SU-DHL-6 (cell line): ENCODE results near the gene CAPN9.

ENCODE experiments used
- H2AFZ ChIP-seq: fragments of 200-600 bp; sonication (generic); 2 replicates; pipeline ENCODE4 v1.6.1; 2014; ENCODE audit warnings: low read depth, mild to moderate bottlenecking, moderate library complexity, mixed read lengths, antibody characterized with exemption, low read length; ENCODE audit not compliant: severe bottlenecking
- H3F3A ChIP-seq: fragments of 200-600 bp; shearing (Covaris generic); 2 replicates; pipeline ENCODE4 v1.6.0; 2016; ENCODE audit warnings: antibody characterized with exemption, mild to moderate bottlenecking; ENCODE audit not compliant: insufficient read depth
- H3K27ac ChIP-seq: fragments of 200-600 bp; sonication (generic); 2 replicates; pipeline ENCODE4 v1.5.1; 2016; ENCODE audit warnings: low read depth, mild to moderate bottlenecking, low read length, moderate library complexity, mixed read lengths
- H3K27me3 ChIP-seq: fragments of 200-600 bp; sonication (generic), shearing (Covaris generic); 2 replicates; pipeline ENCODE4 v1.6.0; 2014; ENCODE audit warnings: mild to moderate bottlenecking, low read length
- H3K36me3 ChIP-seq: fragments of 200-600 bp; sonication (generic); 2 replicates; pipeline ENCODE4 v1.6.1; 2014; ENCODE audit warnings: mild to moderate bottlenecking, low read length, mixed read lengths
- H3K4me2 ChIP-seq: fragments of 300-600, 200-600 bp; shearing (Covaris generic), sonication (generic); 2 replicates; pipeline ENCODE4 v1.6.0; 2014; ENCODE audit warnings: low read length, low read depth, mild to moderate bottlenecking; ENCODE audit not compliant: poor library complexity, severe bottlenecking
- H3K4me3 ChIP-seq: fragments of 200-600 bp; sonication (generic); 2 replicates; pipeline ENCODE4 v1.5.1; 2014; ENCODE audit warnings: antibody characterized with exemption, low read length, mild to moderate bottlenecking, mixed read lengths; ENCODE audit not compliant: insufficient read depth, poor library complexity, severe bottlenecking
- H3K79me2 ChIP-seq: fragments of 200-600 bp; sonication (generic); 2 replicates; pipeline ENCODE4 v1.6.1; 2014; ENCODE audit warnings: mild to moderate bottlenecking, low read length, moderate library complexity; ENCODE audit not compliant: insufficient read depth
- H3K9ac ChIP-seq: fragments of 200-600 bp; sonication (generic); 2 replicates; pipeline ENCODE4 v1.7.0; 2014; ENCODE audit warnings: mild to moderate bottlenecking, low read length
- H3K9me2 ChIP-seq: fragments of 200-600 bp; sonication (generic); replicated peaks from 2 replicates; pipeline ENCODE4 v1.6.1; 2014; ENCODE audit warnings: low read length; ENCODE audit not compliant: insufficient read depth
- H3K9me3 ChIP-seq: fragments of 200-600 bp; sonication (generic); 2 replicates; pipeline ENCODE4 v1.6.1; 2014; ENCODE audit warnings: low read length, mixed read lengths; ENCODE audit not compliant: insufficient read depth
- H4K20me1 ChIP-seq: fragments of 200-600 bp; sonication (generic); 2 replicates; pipeline ENCODE4 v1.6.1; 2014; ENCODE audit warnings: low read depth, mild to moderate bottlenecking, antibody characterized with exemption, low read length, moderate library complexity, mixed read lengths
- CTCF ChIP-seq: fragments of 200-600 bp; sonication (generic); IDR thresholded peaks from one replicate; pipeline ENCODE4 v1.5.1; 2017; ENCODE audit warnings: antibody characterized with exemption, mild to moderate bottlenecking, low read length, moderate library complexity; ENCODE audit not compliant: insufficient read depth, poor library complexity, severe bottlenecking
- EZH2phosphoT487 ChIP-seq: fragments of 200-600 bp; sonication (generic), shearing (Covaris generic); conservative IDR thresholded peaks from 2 replicates; pipeline ENCODE4 v1.6.1; 2018; ENCODE audit warnings: mild to moderate bottlenecking, antibody characterized with exemption, low read length, moderate library complexity, mixed read lengths

The CAPN9 gene

DNA sequence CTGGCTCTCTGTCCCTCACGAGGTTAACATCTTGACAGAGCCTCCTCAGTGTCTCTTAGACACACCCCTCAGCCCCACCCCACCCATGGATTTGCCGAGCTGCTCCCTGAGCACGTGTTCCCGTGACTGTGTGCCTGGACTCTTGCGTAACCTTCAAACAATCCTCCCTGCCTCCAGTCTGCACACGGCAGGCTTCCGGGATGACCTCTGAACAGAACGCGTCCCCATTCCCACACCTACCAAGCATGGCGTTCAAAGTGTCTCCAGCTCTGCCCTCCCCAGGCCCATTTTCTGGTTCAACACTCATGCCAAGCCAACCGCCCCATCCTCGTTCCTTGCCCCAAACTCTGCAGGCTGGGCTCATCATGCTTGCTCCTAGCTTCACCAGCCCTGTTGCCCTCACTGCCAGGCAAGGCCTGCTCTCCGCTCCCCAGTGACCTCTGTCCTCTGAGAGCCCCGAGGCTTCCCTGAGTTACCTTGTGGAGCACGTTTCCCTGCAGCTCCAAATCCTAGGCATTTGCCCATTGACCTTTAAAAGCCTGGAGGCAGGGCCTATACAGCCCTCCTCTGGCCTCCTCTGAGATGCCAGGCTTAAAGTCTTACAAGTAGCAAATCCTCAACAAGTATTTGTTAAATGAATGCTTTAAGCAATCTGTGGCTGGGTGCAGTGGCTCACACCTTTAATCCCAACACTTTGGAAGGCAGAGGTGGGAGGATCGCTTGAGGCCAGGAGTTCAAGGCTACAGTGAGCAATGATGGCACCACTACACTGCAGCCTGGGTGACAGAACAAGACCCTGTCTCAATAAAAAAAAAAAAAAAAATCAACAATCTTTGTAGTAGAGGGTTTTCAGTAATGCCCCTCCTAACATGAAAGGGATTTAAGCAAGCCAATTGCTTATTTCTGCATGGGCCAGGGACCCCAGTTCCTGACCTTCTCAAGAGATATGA lies 38.3 kb upstream of the CAPN9 start:
- H3K27ac ChIP-seq = no peak overlapping the region
- H3K9me2 ChIP-seq = no peaks in the 10 kb centered on the region
- H3K4me3 ChIP-seq = no peak overlapping the region
- H3K27me3 ChIP-seq = no peaks in the 10 kb centered on the region
- H3K36me3 ChIP-seq = no peaks in the 10 kb centered on the region
- no peak overlapping the region for H3K9ac ChIP-seq
- no peaks in the 10 kb centered on the region for H3K9me3 ChIP-seq
- H4K20me1 ChIP-seq = no peaks in the 10 kb centered on the region
- TF ChIP-seq EZH2phosphoT487 (no peak), CTCF (no peak)
- H3K79me2 ChIP-seq = no peaks in the 10 kb centered on the region
- H3K4me2 ChIP-seq = no peak overlapping the region
- H3F3A ChIP-seq = no peaks in the 10 kb centered on the region
- no peak overlapping the region for H2AFZ ChIP-seq

DNA sequence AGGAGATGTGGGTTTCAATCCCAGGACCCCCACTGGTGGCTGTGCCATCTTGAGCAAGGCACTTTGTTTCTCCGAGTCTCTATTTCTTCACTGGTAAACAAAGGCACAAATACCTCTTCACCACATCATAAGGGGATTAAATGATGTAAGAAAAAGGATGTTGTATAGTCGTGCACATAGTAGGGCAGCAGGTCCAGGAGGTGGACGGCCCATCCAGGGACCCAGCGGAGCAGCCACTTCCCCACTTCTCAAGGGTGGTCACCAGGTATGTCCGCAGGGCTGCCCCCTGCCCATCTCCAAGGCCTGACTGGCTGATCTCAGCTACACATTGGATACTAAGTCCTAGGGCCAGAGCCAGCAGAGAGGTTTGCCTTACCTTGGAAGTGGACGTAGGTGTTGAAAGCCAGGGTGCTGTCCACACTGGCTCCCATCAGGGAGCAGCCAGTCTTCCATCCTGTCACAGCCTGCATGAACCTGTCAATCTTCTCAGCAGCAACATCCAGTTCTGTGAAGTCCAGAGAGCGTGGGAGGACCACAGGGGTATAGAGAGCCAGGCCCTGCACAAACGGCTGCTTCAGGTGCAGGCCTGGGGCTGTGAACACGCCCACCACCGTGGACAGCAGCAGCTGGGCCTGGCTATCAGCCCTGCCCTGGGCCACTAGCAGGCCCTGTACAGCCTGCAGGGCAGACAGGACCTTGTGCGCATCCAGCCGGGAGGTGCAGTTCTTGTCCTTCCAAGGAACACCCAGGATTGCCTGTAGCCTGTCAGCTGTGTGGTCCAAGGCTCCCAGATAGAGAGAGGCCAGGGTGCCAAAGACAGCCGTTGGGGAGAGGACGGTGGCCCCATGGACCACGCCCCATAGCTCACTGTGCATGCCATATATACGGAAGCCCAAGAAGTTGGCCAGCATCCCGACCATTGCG lies 37.3 kb upstream of the CAPN9 start:
- H3K9me2 ChIP-seq = no peaks in the 10 kb centered on the region
- no peaks in the 10 kb centered on the region for H3F3A ChIP-seq
- no peaks in the 10 kb centered on the region for H3K79me2 ChIP-seq
- H3K27ac ChIP-seq = no peak overlapping the region
- no peak for TF ChIP-seq CTCF
- TF ChIP-seq EZH2phosphoT487 = no peak
- H2AFZ ChIP-seq = no peak overlapping the region
- H3K4me3 ChIP-seq = no peak overlapping the region
- H4K20me1 ChIP-seq = no peaks in the 10 kb centered on the region
- H3K9ac ChIP-seq = no peak overlapping the region
- no peaks in the 10 kb centered on the region for H3K9me3 ChIP-seq
- H3K4me2 ChIP-seq = no peak overlapping the region
- H3K27me3 ChIP-seq = no peaks in the 10 kb centered on the region
- no peaks in the 10 kb centered on the region for H3K36me3 ChIP-seq

GRCh38 chr1:230710543-230710904 lies 36.7 kb upstream of the CAPN9 start:
- H3K9me3 ChIP-seq = no peaks in the 10 kb centered on the region
- no peak overlapping the region for H2AFZ ChIP-seq
- H3K4me3 ChIP-seq = no peak overlapping the region
- no peaks in the 10 kb centered on the region for H3K9me2 ChIP-seq
- TF ChIP-seq CTCF (no peak), EZH2phosphoT487 (no peak)
- no peaks in the 10 kb centered on the region for H3F3A ChIP-seq
- no peaks in the 10 kb centered on the region for H4K20me1 ChIP-seq
- H3K79me2 ChIP-seq = no peaks in the 10 kb centered on the region
- no peaks in the 10 kb centered on the region for H3K27me3 ChIP-seq
- H3K36me3 ChIP-seq = no peaks in the 10 kb centered on the region
- H3K4me2 ChIP-seq = no peak overlapping the region
- H3K9ac ChIP-seq = no peak overlapping the region
- no peak overlapping the region for H3K27ac ChIP-seq
